Measurements from ENCODE around the gene ADRB2. TPM values are rescaled to one million over a fixed set of nuclear protein-coding genes. Genes with fewer than 3 reads are reported as not detected.

Gene ADRB2
- total RNA-seq, 4 donors from 2014 or later = 4.8 to 9.8 (median 6.2) TPM

DNA sequence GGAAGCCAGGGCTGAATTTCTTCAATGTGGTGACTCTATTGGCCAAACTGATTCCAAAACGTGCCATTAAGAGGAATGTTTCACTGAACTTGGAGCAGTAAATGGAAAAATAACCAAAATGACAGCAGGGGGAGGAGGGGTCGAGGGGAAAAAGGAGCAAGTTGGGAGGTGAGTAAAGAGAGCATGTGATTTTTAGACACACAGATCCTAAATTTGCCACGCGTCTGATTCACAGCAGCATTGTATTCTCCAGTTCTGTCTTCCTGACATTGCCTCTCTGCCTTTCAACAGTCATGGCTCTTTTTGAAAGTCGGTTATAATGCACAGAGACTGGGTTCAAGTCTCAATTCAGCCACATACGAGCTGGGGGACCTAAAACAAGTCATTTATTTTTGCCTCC, 22.0 kb upstream of the ADRB2 start:
- TF ChIP-seq, protein P1, sequence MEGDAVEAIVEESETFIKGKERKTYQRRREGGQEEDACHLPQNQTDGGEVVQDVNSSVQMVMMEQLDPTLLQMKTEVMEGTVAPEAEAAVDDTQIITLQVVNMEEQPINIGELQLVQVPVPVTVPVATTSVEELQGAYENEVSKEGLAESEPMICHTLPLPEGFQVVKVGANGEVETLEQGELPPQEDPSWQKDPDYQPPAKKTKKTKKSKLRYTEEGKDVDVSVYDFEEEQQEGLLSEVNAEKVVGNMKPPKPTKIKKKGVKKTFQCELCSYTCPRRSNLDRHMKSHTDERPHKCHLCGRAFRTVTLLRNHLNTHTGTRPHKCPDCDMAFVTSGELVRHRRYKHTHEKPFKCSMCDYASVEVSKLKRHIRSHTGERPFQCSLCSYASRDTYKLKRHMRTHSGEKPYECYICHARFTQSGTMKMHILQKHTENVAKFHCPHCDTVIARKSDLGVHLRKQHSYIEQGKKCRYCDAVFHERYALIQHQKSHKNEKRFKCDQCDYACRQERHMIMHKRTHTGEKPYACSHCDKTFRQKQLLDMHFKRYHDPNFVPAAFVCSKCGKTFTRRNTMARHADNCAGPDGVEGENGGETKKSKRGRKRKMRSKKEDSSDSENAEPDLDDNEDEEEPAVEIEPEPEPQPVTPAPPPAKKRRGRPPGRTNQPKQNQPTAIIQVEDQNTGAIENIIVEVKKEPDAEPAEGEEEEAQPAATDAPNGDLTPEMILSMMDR (IDR thresholded peaks at IDR 0.05) = no peak
- TF ChIP-seq POLR2A (IDR thresholded peaks at IDR 0.05) = no peak
- TF ChIP-seq EP300 (IDR thresholded peaks at IDR 0.05) = no peak
- Histone ChIP-seq H3K4me1 (peaks cover 0 to 21% (median 7%) of the 10 kb centered on the region in 4 donors), H3K36me3 (no peaks in the 10 kb centered on the region), H3K27me3 (no peaks in the 10 kb centered on the region), H3K4me3 (no peak overlapping the region), H3K27ac (no peak overlapping the region), H3K9me3 (no peaks in the 10 kb centered on the region)
- no peak for DNase-seq (ENCODE audit: low spot score in 2 of 2)
- 84 to 85% methylated on average over 6 of the region's 6 CpGs for WGBS, 2 donors

DNA sequence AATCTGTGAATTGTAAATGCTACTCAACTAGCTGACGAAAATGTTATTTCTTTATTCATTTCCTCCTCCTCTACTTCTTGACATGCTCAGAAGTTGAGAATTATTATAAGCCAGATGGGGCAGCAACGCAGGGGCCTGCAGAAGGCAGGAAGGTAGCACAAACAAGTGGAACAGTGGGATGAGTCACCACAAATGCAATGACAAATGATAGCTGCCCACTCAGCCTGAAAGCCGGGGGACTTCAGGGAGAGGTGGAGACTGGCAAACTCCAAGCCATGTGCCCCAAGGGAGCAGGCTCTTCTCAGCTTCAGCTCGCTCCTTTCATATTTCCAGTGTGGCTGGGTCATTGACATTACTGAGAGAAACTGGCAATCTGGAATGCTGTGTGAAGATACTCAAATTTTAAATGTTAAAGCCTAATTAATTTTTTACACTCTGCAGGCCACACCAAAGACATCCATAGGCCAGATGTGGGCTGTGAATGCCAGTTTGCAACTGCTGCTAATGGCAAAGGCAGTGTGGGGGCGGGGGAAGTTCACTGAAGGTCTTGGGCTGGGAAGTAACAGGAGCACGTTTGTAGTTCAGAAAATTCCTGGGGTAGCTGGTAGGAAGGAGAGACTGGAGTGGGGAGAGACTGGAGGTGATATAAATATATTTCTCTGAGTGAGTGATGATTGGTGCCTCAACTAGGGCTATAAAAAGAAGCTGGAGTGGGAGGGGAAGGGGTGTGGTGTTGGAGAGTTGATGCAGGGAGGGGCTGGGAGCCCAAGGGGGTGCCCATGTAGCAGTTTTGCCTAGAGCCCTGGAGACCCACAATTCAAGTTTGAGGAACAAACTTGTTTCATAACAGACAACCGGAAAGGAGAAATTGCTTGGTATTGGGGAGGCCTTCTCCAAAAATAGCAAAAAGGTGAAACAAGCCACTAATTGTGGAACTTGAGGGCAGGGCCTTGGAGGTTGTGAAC, 20.8 kb upstream of the ADRB2 start:
- 41% methylated on average over 7 of the region's 7 CpGs for WGBS, 2 donors
- Histone ChIP-seq H3K36me3 (no peaks in the 10 kb centered on the region), H3K27me3 (no peaks in the 10 kb centered on the region), H3K4me3 (no peak overlapping the region), H3K27ac (no peak overlapping the region), H3K9me3 (no peaks in the 10 kb centered on the region), H3K4me1 (peaks cover 0 to 21% (median 7%) of the 10 kb centered on the region in 4 donors)
- TF ChIP-seq POLR2A (IDR thresholded peaks at IDR 0.05) = no peak
- TF ChIP-seq, protein P1 (IDR thresholded peaks at IDR 0.05) = no peak
- TF ChIP-seq EP300 (IDR thresholded peaks at IDR 0.05) = peak in 1 of 2 donors; percentile 68
- no peak for DNase-seq (ENCODE audit: low spot score in 2 of 2)

DNA sequence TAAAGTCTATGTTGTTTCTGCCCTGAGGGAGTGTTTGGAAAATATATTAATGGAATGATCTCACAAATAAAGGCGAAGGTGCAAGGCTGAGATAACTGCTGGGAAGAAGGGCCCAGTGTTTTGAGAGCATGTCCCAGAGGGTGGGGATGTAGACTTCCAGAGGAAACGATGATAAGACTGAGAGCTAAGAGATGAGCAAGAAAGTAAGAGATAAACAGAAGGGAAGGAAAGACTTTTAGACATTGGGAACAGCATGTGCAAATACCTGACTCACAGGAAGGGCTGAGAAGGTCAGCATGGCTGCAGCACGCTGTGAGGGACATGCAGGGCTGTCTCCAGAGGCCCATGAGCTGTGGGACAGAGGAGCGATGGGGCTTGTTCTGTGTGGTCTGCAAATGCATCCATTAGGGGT, 19.9 kb upstream of the ADRB2 start:
- no peaks in the 10 kb centered on the region for H3K27me3 ChIP-seq
- H3K27ac ChIP-seq = no peak overlapping the region
- TF ChIP-seq POLR2A (IDR thresholded peaks at IDR 0.05) = no peak
- TF ChIP-seq, protein P1 (IDR thresholded peaks at IDR 0.05) = no peak
- TF ChIP-seq EP300 (IDR thresholded peaks at IDR 0.05) = no peak
- H3K4me1 ChIP-seq = peaks cover 0 to 21% (median 7%) of the 10 kb centered on the region in 4 donors
- H3K36me3 ChIP-seq = no peaks in the 10 kb centered on the region
- 78 to 79% methylated on average over 4 of the region's 4 CpGs for WGBS, 2 donors
- H3K4me3 ChIP-seq = no peak overlapping the region
- DNase-seq (ENCODE audit: low spot score in 2 of 2) = no peak
- H3K9me3 ChIP-seq = no peaks in the 10 kb centered on the region

DNA sequence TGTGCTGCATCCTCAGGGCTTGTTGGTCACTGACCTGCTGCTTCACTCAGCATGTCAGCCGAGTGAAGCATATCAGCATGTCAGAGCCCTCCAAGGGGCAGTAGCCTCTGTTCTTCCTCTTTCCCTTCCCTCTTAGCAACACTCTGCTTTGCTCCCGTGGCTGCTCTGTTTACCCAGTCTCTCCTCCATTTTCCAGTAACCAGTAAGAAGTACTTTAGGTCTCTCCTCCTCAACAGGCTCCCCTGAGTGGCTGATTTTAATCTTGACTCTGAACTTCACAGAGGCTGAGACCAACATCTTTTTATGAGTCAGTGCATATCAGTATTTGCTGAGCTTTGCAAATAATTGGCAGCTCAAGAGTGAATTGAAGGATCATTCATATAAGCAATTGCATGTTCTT, 18.6 kb upstream of the ADRB2 start:
- no peak overlapping the region for H3K27ac ChIP-seq
- DNase-seq (ENCODE audit: low spot score in 2 of 2) = no peak
- TF ChIP-seq EP300 (IDR thresholded peaks at IDR 0.05) (no peak), POLR2A (IDR thresholded peaks at IDR 0.05) (no peak)
- TF ChIP-seq, protein P1 (IDR thresholded peaks at IDR 0.05) = no peak
- H3K9me3 ChIP-seq = no peaks in the 10 kb centered on the region
- H3K4me3 ChIP-seq = no peak overlapping the region
- WGBS, 2 donors = 23 to 45% methylated on average over 2 of the region's 2 CpGs
- no peaks in the 10 kb centered on the region for H3K36me3 ChIP-seq
- H3K27me3 ChIP-seq = no peaks in the 10 kb centered on the region
- H3K4me1 ChIP-seq = peaks cover 0 to 21% (median 7%) of the 10 kb centered on the region in 4 donors
